ENCODE data around the gene KRTAP5-10.
A peak's percentile ranks its signal among the peaks of the same experiment; 100 is the strongest.
"Not testable (repeated sequence)": the region's sequence is repeated elsewhere in the genome, so short reads cannot be mapped to it uniquely, and the experiment has no call there.

KRTAP5-10 gene

DNA sequence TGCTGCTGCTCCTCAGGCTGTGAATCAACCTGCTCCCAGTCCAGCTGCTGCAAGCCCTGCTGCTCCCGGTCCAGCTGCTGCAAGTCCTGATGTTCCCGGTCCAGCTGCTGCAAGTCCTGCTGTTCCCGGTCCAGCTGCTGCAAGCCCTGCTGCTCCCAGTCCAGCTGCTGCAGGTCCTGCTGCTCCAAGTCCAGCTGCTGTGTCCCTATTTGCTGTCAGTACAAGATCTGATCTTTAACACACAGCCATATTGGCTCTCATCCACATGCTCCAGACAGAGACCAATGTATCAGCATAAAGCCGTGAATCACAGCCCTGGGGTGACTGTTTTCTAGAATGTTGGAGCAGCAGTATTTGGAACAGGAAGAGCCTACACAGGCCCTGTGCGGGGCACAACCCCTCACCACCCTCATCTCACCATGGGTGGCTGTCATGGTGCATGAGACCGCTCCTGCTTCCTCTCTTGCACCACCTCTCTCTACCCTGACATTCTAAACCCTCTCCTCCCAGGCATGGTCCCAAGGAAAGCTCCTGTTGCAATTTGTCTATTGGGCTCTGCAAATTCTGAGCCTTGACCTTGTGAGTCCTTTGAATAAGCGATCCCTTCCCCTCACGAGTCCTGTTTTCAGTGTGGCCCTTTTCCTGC lies 3.5 kb downstream of the KRTAP5-10 start:
- Histone ChIP-seq H3K9me3 (no peaks in the 10 kb centered on the region), H3K4me2 (no peak overlapping the region), H3K9ac (no peak overlapping the region), H3K4me3 (no peak overlapping the region), H3K27me3 (0 out of 2 replicates have a peak, but pooled peaks cover 6% of the 10 kb centered on the region), H4K20me1 (0 out of 2 replicates have a peak, but pooled peaks cover 3% of the 10 kb centered on the region), H3K4me1 (peaks cover 16% of the 10 kb centered on the region), H3K36me3 (no peaks in the 10 kb centered on the region), H3K27ac (no peak overlapping the region)
- no peak for TF ChIP-seq Cebpa-rat (IDR thresholded peaks at IDR 0.05)

DNA sequence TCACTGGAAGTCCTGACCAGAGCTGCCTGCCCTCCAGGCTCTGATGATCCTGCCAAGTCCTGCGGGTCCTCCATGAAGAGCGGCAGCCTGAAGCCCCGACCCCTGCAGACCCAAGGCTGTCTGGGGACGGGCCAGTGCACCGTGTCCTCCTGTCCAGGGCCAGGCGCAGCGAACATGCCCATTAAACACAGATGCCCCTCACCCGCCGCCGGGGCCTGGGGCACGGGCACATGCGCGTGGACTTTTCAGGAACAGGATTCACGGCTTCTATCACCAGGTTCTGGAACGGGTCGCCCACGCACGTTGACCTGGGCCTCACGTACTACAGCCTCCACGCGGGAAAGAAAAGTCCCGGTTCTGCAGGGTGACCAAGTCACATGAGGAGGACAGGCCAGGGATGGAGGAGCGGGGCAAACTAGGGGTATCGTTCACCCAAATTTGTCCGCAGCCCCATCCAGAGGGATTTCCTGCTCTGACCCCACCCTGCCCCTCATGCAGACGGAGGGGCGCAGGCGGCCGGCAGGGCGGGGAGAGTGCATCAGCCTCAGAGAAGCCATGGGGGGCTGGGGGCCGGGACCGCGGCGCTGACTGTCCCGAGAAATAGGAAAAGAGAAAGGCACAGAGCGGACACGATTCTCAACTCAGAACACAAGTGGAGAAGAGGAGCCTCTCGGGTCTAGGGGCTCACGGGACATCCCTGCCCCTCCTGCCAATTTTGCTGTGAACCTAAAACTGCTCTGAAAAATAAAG lies 5.9 kb downstream of the KRTAP5-10 start:
- H3K9me3 ChIP-seq, H3K4me2 ChIP-seq, H4K20me1 ChIP-seq, H3K36me3 ChIP-seq, H3K27me3 ChIP-seq, H3K4me3 ChIP-seq, H3K9ac ChIP-seq, H3K27ac ChIP-seq: not testable (repeated sequence)
- H3K4me1 ChIP-seq = peaks cover 19% of the 10 kb centered on the region

- Histone ChIP-seq H3K27me3 (no peaks in the 10 kb centered on the region), H3K36me3 (no peaks in the 10 kb centered on the region), H3K4me2 (no peak overlapping the region), H3K9me3 (no peaks in the 10 kb centered on the region), H3K9ac (no peak overlapping the region), H3K4me1 (peaks cover 15% of the 10 kb centered on the region), H4K20me1 (no peaks in the 10 kb centered on the region), H3K27ac (no peak overlapping the region), H3K4me3 (no peak overlapping the region)
- no peak for TF ChIP-seq Cebpa-rat (IDR thresholded peaks at IDR 0.05)
Observed at GRCh38 chr11:71572811-71573210, 7.4 kb downstream of the KRTAP5-10 start.

DNA sequence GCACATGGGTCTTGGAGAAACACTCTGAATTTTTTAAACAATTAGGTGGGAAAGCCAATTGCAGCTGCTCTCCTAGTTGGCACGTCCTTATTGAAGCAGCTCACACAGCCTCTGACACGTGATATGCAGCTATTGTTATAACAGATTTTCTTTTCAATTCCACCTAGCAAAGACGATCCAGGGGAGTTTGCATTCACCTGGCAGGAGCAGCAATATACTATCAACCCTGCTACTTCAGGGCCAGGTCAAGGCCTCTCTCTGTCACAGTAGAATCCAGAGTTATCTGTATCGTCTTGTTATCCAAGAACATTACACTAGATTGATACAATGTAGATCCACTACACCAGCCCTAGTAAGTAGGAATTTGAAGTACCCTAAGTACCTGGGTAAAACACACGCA lies 9.1 kb downstream of the KRTAP5-10 start:
- H3K27me3 ChIP-seq = no peaks in the 10 kb centered on the region
- no peaks in the 10 kb centered on the region for H3K36me3 ChIP-seq
- no peak for TF ChIP-seq Cebpa-rat (IDR thresholded peaks at IDR 0.05)
- H3K27ac ChIP-seq = no peak overlapping the region
- H4K20me1 ChIP-seq = no peaks in the 10 kb centered on the region
- H3K4me3 ChIP-seq = no peak overlapping the region
- H3K9me3 ChIP-seq = no peaks in the 10 kb centered on the region
- no peak overlapping the region for H3K4me2 ChIP-seq
- no peak overlapping the region for H3K9ac ChIP-seq
- H3K4me1 ChIP-seq = peaks cover 16% of the 10 kb centered on the region

- no peaks in the 10 kb centered on the region for H3K9me3 ChIP-seq
- peak overlapping the region; percentile 62 for H3K4me2 ChIP-seq
- no peaks in the 10 kb centered on the region for H4K20me1 ChIP-seq
- H3K27me3 ChIP-seq = no peaks in the 10 kb centered on the region
- no peak overlapping the region for H3K4me3 ChIP-seq
- no peak overlapping the region for H3K9ac ChIP-seq
- TF ChIP-seq Cebpa-rat (IDR thresholded peaks at IDR 0.05) = no peak
- H3K4me1 ChIP-seq = peaks cover 29% of the 10 kb centered on the region
- no peaks in the 10 kb centered on the region for H3K36me3 ChIP-seq
- no peak overlapping the region for H3K27ac ChIP-seq
Observed at GRCh38 chr11:71575723-71576424, 10.5 kb downstream of the KRTAP5-10 start.

- H3K9ac ChIP-seq, H4K20me1 ChIP-seq, H3K27me3 ChIP-seq, H3K4me2 ChIP-seq, H3K36me3 ChIP-seq, H3K27ac ChIP-seq, H3K9me3 ChIP-seq, H3K4me3 ChIP-seq: not testable (repeated sequence)
- peaks cover 35% of the 10 kb centered on the region for H3K4me1 ChIP-seq
Observed at GRCh38 chr11:71576688-71577465, 11.5 kb downstream of the KRTAP5-10 start.

DNA sequence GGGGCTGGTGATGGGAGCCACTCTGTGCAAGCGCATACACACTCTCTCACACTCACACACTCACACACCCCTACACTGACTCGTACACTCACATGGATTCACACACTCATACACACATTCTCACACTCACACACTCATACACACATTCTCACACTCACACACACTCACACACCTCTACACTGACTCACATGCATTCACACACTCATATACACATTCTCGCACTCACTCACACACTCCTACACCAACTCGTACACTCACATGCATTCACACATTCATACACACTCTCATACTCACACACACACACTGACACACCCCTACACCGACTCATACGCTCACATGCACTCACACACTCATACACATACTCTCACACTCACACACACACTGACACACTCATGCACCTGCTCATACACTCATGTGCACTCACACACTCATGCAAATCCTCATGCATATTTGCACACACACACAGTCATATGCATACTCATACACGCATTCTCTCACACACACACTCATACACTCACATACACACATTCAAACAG lies 12.2 kb downstream of the KRTAP5-10 start:
- Histone ChIP-seq H3K27ac (no peak overlapping the region), H3K36me3 (no peaks in the 10 kb centered on the region), H3K27me3 (no peaks in the 10 kb centered on the region), H3K9ac (no peak overlapping the region), H3K4me3 (no peak overlapping the region), H4K20me1 (no peaks in the 10 kb centered on the region), H3K4me2 (no peak overlapping the region), H3K9me3 (no peaks in the 10 kb centered on the region), H3K4me1 (peaks cover 42% of the 10 kb centered on the region)
- TF ChIP-seq Cebpa-rat (IDR thresholded peaks at IDR 0.05) = no peak

- not testable (repeated sequence) for H3K27me3 ChIP-seq, H3K4me3 ChIP-seq, H3K9ac ChIP-seq, H4K20me1 ChIP-seq, H3K9me3 ChIP-seq, H3K27ac ChIP-seq, H3K4me2 ChIP-seq, H3K36me3 ChIP-seq
- H3K4me1 ChIP-seq = peaks cover 47% of the 10 kb centered on the region
Observed at GRCh38 chr11:71579513-71579912, 14.2 kb downstream of the KRTAP5-10 start.

DNA sequence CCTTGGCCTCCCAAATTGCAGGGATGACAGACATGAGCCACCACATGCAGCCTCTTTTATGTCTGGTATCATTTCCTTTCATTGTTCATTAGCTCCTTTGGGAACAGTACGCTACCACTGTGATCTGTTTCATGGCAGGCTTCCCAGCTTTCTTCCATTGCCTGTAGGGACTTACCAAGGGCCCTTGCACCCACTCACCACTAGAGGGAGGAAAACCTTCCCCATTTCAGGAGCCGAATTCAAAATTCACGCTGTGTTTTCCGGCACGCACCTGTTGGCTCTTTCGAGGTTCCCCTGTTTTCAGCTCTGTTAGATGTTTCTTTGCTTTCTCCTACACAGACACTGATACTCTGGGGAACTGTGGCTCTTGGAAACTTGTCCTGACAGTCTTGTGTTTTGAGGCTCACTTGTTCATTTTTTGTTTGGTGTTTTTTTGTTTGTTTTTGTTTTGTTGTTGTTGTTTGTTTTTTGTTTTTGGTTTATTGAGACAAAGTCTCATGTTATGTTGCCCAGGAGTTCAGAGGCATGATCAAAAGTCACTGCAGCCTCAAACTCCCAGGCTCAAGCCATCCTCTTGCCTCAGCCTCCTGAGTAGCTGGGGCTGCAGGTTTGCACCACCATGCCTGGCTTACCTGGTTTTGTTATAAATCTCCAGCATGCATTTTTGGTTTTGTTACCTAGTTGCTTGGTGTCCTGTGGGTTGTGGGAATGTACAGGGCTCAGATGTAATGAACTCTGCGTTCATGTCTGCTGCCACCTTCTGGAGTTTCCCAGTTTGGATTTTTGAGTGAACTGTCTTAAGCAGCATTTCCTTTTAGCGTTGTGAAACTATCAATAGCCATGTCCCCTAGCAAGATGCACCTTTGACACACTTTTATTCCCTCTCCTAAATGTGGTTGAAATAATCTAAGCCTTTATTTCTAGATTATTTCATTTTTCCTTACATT lies 15.0 kb downstream of the KRTAP5-10 start:
- Histone ChIP-seq H3K27me3 (no peaks in the 10 kb centered on the region), H3K4me1 (peaks cover 40% of the 10 kb centered on the region), H3K9me3 (no peaks in the 10 kb centered on the region), H3K36me3 (no peaks in the 10 kb centered on the region), H4K20me1 (no peaks in the 10 kb centered on the region), H3K4me2 (peak overlapping the region; percentile 26), H3K9ac (no peak overlapping the region), H3K4me3 (no peak overlapping the region), H3K27ac (no peak overlapping the region)
- TF ChIP-seq Cebpa-rat (IDR thresholded peaks at IDR 0.05) = no peak

All from BLaER1 (cell line).